SKM-1 (cell line): ENCODE results near the gene NTNG2.
A peak's percentile ranks its signal among the peaks of the same experiment; 100 is the strongest.

ENCODE experiments used
- DNase-seq: peaks from one replicate; lab custom pipeline; 2025; ENCODE audit not compliant: unreplicated experiment; lab: John Stamatoyannopoulos, UW

The NTNG2 gene

DNA sequence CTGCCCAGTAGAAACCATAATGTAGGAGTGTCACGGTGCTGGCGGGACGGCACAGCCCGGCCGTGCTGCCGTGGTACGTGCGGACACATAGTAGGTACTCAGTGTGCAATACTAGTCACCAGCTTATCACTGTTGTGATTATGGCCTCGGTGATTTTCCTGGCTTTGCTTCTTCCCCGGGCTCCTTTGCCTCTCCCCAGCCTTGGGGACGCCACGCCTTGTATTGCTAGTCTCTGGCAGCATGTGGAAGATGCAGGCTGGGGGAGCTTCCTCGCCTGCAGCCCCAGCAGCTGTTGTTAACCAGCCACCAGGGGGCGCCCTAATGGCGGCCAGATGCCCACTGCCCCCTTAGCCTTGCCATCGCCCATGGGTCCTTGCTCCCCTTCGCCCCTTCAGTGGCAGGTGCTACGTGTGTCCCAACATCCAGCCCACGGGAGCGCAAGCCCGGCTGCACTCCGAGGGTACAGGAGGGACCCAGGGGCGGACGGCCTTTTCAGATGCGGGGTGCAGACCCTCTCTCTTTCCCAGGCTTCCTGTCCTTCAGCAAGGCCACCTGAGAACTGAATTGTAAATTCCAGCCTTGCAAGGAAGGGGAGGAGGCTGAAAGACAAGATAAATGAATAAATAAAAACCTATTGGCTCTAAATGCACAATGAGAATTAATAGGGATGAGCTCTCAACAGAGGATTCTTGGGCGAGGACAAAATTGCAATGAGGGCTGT lies 8.0 kb downstream of the NTNG2 start:
- DNase-seq, result peak; percentile 33

- DNase-seq, result no peak
Observed at GRCh38 chr9:132171702-132172101, 9.8 kb downstream of the NTNG2 start.

GRCh38 chr9:132172185-132172584 lies 10.3 kb downstream of the NTNG2 start:
- DNase-seq, result no peak

GRCh38 chr9:132175431-132175830 lies 13.6 kb downstream of the NTNG2 start:
- no peak for DNase-seq

DNA sequence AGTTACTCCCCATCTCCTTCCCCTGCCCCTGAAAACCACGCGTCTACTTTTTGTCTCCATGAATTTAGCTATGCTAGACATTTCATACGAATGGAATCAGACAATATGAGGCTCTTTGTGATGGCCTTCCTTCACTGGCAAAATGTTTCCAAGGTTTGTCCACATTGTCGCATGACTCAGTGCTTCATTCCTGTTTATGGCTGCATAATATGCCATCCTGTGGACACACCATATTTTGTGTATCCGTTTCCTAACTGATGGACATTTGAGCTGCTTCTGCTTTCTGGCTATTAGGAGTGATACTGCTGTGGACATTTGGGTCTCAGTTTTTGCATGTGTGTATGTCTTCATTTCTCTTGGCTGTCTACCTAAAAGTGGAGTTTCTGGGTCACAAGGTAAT lies 14.5 kb downstream of the NTNG2 start:
- no peak for DNase-seq

- DNase-seq, result no peak
Observed at GRCh38 chr9:132181796-132182313, 20.0 kb downstream of the NTNG2 start.

DNA sequence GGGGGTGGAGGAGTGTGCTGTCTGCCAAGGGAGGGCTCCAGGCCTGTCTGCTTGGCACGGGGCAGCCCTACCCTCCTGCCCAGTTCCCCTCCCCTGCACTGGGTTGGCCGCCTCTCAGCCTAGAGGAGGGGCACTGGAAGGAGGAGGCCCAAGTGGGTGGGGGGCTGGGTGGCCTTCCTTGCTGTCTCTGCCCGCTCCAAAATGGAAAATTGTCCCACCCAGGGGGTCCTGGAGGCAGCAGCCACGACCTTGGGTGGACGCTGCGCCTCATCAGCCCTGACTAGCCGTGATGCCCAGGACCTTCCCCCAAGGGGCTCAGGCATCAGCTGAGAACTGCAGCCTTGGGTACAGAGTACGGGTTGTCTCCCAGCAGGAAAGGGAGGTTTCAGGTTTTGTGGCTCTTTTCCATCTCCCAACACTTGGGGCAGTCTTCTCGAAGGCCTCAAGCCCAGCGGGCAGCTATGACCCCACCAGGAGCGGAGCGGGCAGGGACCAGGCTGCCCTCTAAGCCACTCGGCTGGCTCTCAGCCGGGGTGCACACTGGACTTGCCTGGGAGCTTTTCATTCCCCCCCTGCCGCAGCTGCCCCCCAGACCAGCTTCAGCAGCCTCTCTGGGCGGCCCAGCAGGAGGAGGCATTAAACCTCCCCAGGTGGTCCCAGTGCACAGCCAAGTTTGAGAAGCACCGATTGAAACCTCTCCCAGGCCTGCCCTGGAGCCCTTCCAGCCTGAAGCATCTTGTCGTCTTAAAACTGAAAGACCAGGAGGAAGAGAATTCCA lies 20.6 kb downstream of the NTNG2 start:
- DNase-seq, result no peak

DNA sequence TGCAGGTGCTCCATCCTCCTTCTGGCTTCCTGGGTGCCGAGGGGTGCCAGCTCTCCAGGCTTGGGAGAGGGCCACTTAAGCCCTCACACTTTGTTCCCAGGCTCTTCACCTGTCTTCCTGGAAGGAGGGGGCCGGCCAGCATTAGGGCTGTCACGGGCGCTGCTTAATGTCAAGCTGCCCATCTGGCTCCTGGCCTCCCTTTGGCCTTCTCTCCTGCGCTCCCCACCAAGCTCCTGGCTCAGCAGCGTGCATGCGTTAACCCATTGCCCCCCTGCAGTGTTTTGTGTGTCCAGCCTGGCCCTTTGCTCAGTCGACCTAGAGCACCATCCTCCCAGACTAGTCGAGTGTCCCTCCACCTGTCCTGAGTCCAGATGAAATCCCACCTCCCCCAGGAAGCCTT lies 21.3 kb downstream of the NTNG2 start:
- DNase-seq, result no peak

DNA sequence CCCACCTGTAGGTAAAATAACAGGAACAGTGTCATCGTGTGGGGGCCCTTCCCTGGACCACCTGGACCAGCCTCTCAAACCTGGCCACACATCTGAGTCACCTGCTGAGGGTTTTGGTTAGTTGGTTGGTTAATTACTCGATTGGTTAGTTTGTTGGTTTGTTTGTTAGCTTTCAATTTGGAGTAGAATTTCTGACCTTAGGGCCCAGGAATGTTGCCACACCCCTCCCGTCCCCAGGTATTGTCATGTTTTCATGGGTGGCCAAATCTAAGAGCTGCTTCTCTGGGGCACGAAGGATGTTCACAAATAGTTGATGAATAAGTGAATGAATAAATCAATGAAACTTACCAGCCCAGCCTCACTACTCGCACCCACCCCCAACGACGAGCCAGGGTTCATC lies 21.9 kb downstream of the NTNG2 start:
- DNase-seq, result no peak

GRCh38 chr9:132184124-132184523 lies 22.3 kb downstream of the NTNG2 start:
- DNase-seq, result no peak

DNA sequence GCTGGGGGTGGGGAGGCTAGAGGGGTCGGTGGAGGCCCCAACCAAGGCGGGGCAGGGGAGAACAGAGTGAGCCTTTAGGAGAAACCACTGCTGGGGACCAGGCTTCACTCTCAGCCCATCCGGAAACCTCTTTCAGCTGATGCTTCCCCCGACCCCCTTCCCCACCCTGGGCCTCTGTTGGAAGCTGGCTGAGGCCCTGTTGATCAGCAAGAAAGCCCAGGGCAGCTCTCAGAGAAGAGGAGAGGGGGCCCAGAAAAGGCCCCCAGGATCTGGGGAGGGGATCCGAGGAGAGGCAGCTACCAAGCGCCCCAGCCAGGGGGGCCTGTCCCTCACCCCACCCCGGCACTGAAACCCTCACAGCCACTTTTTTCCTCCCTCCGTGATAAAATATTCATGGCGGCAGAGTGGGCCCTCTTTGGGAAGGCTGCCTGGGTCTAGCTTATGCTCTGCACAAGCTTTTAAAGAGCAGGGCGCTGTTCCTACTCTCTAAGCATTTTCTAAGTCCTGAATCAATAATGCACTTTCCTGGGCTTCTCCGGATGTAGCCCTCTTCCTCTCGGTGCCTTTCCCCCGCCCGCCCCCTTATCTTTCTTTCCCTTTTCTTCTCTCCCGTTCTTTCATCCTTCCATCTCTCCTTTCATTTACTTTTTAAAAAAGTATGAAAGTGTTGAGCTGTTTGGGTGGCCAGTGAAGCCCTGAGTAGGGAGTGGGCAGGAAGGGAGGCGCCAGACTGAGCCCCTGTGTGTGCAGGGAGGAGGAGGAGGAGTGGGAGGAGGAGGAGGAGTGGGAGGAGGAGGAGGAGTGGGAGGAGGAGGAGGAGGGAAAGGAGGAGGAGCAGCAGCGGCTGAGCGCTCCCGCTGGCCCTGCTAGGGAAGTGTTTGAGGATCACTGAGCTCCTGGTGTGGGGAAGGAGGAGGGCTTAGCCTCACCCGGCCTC lies 23.5 kb downstream of the NTNG2 start:
- DNase-seq, result no peak

GRCh38 chr9:132187121-132187620 lies 25.3 kb downstream of the NTNG2 start:
- DNase-seq, result no peak

GRCh38 chr9:132190966-132191365 lies 29.1 kb downstream of the NTNG2 start:
- DNase-seq, result no peak

- no peak for DNase-seq
Observed at GRCh38 chr9:132192728-132193127, 30.9 kb downstream of the NTNG2 start.

GRCh38 chr9:132193227-132194124 lies 31.6 kb downstream of the NTNG2 start:
- no peak for DNase-seq

GRCh38 chr9:132194508-132194907 lies 32.6 kb downstream of the NTNG2 start:
- no peak for DNase-seq

DNA sequence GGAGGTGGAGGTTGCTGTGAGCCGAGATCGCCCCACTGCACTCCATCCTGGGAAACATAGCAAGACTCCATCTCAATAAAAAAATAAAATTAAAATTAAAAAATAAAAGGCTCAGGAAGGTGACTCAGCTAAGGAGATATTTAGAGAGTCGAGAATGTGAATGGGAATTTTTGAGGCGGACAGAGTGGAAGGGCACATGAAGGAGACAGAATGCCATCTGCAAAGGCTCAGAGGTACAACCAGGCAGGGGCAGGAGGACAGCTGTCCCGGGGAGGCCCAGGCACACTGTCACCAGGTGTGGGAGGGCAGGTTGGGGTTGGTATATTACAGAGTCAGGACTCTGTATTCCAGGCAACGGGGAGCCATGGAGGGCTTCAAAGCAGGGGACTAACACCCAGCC lies 35.5 kb downstream of the NTNG2 start:
- no peak for DNase-seq

GRCh38 chr9:132197856-132198550 lies 36.1 kb downstream of the NTNG2 start:
- no peak for DNase-seq

- DNase-seq, result no peak
Observed at GRCh38 chr9:132199056-132199455, 37.2 kb downstream of the NTNG2 start.
